DND-41 (cell line): Measurements from ENCODE around the gene SAMD8.

Source experiments
- EZH2 ChIP-seq: IDR thresholded peaks from 3 replicates; pipeline ENCODE4 v1.6.1; 2012; ENCODE audit warnings: borderline replicate concordance, low read depth, mild to moderate bottlenecking, moderate library complexity, low read length, inconsistent platforms; ENCODE audit not compliant: severe bottlenecking
- TF ChIP-seq, protein P1 (sequence below): IDR thresholded peaks from 2 replicates; pipeline ENCODE4 v1.5.1; 2012; ENCODE audit warnings: borderline replicate concordance, low read length, moderate library complexity, mild to moderate bottlenecking; ENCODE audit not compliant: poor library complexity, severe bottlenecking; ENCODE audit errors: extremely low read depth

DNA sequence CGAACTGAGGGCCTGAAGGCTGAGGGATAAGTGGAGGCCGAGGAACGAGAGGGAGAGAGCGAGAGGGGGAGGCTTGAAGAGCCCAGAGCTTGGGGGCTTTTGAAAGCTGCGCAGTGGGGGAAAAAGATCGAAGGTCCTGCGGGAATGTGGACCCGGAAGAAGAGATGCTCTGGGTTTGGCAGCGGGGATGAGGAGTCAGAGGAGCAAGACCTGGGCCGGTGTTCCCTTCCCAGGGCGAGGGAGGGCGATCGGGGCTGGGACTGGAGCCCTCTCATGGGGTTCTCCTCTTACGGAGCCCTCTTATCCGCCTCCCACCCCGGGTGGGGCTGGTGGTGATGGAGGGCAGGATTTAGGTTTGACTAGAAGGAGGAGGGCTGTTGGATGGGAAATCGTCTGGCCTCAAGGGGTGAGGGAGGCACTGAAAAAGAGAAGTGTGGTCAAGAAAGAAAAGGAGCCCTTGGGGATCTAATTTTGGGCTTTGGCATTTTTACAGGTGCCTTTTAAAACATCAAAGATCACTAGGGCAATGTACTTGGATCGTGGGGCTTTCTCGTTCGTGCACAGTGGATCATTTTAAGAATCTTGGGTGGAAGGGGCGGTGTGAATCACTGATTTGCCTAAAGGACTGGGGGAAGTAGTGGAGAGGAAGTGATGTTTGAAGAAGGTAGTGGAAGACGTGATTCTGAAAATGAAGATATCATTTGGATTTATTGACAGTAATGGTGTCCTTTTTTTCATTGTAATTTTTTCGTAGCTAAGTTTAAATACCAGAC, 637 bp downstream of the SAMD8 start:
- TF ChIP-seq, protein P1, sequence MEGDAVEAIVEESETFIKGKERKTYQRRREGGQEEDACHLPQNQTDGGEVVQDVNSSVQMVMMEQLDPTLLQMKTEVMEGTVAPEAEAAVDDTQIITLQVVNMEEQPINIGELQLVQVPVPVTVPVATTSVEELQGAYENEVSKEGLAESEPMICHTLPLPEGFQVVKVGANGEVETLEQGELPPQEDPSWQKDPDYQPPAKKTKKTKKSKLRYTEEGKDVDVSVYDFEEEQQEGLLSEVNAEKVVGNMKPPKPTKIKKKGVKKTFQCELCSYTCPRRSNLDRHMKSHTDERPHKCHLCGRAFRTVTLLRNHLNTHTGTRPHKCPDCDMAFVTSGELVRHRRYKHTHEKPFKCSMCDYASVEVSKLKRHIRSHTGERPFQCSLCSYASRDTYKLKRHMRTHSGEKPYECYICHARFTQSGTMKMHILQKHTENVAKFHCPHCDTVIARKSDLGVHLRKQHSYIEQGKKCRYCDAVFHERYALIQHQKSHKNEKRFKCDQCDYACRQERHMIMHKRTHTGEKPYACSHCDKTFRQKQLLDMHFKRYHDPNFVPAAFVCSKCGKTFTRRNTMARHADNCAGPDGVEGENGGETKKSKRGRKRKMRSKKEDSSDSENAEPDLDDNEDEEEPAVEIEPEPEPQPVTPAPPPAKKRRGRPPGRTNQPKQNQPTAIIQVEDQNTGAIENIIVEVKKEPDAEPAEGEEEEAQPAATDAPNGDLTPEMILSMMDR, result no peak
- TF ChIP-seq EZH2, result no peak
